Thoracic aorta (tissue), 2 donors: ENCODE results near the gene ASIC3. TPM values are rescaled to one million over a fixed set of nuclear protein-coding genes. Genes with fewer than 3 reads are reported as not detected.

Experiments used
- ATAC-seq: fragments of 150-250 bp; one replicate; pipeline ENCODE4 v1.8.0; 2017; ENCODE audit warnings: low read depth; ENCODE audit not compliant: insufficient number of reproducible peaks, low FRiP score
- DNase-seq: peaks from one replicate; pipeline ENCODE4 v3.0.0-alpha.2; 2020; ENCODE audit warnings: low spot score
- H3K27ac ChIP-seq, 2 donors: fragments of 200-600 bp; sonication (generic); 1 replicate in 1 of 2; 2 replicates in 1 of 2; pipeline ENCODE4 v1.5.1; 2016; ENCODE audit warnings: mild to moderate bottlenecking in 2 of 2, moderate library complexity in 2 of 2
- H3K27me3 ChIP-seq: fragments of 200-600 bp; sonication (generic); replicated peaks from 2 replicates; pipeline ENCODE4 v1.6.0; 2016; ENCODE audit warnings: mild to moderate bottlenecking; ENCODE audit not compliant: insufficient read depth
- H3K36me3 ChIP-seq: fragments of 200-600 bp; sonication (generic); one replicate; pipeline ENCODE4 v1.5.1; 2016
- H3K4me1 ChIP-seq, 2 donors: fragments of 200-600 bp; sonication (generic); 1 replicate in 1 of 2; 2 replicates in 1 of 2; pipeline versions ENCODE4 v1.5.1 to v1.6.0; 2016; ENCODE audit warnings: low read depth in 2 of 2, mild to moderate bottlenecking in 1 of 2; ENCODE audit not compliant: control insufficient read depth in 1 of 2
- H3K4me3 ChIP-seq: fragments of 200-600 bp; sonication (generic); 2 replicates; pipeline ENCODE4 v1.5.1; 2016; ENCODE audit warnings: mild to moderate bottlenecking
- H3K9me3 ChIP-seq: fragments of 200-600 bp; sonication (generic); 2 replicates; pipeline ENCODE4 v1.5.1; 2016
- total RNA-seq, 2 donors: library from RNA; depleted of rRNA; stranded (reverse); fragments of >200 nt; gene quantifications; one replicate each; pipeline versions ENCODE4 v1.1.0 to v1.2.3, GENCODE V29; 2016
- TF ChIP-seq, protein P1 (sequence below): fragments of 200-600 bp; sonication (generic); IDR thresholded peaks from one replicate; pipeline ENCODE4 v1.5.1; 2019; ENCODE audit warnings: antibody characterized with exemption

ASIC3 gene
- total RNA-seq, 2 donors from 2014 or later = 2.0 to 2.8 TPM

- TF ChIP-seq, protein P1, sequence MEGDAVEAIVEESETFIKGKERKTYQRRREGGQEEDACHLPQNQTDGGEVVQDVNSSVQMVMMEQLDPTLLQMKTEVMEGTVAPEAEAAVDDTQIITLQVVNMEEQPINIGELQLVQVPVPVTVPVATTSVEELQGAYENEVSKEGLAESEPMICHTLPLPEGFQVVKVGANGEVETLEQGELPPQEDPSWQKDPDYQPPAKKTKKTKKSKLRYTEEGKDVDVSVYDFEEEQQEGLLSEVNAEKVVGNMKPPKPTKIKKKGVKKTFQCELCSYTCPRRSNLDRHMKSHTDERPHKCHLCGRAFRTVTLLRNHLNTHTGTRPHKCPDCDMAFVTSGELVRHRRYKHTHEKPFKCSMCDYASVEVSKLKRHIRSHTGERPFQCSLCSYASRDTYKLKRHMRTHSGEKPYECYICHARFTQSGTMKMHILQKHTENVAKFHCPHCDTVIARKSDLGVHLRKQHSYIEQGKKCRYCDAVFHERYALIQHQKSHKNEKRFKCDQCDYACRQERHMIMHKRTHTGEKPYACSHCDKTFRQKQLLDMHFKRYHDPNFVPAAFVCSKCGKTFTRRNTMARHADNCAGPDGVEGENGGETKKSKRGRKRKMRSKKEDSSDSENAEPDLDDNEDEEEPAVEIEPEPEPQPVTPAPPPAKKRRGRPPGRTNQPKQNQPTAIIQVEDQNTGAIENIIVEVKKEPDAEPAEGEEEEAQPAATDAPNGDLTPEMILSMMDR = no peak
- DNase-seq (no peak), ATAC-seq (no peak)
- Histone ChIP-seq H3K27ac (no peak overlapping the region), H3K36me3 (peaks cover 10% of the 10 kb centered on the region), H3K4me3 (no peak overlapping the region), H3K4me1 (peaks cover 7 to 9% of the 10 kb centered on the region in 2 donors), H3K9me3 (no peaks in the 10 kb centered on the region), H3K27me3 (no peaks in the 10 kb centered on the region)
Observed at GRCh38 chr7:151031011-151031410, 17.3 kb upstream of the ASIC3 start.

- no peak for ATAC-seq
- TF ChIP-seq, protein P1 = no peak
- H3K27ac ChIP-seq = no peak overlapping the region
- H3K36me3 ChIP-seq = peaks cover 20% of the 10 kb centered on the region
- H3K4me1 ChIP-seq = peaks cover 5 to 7% of the 10 kb centered on the region in 2 donors
- no peak overlapping the region for H3K4me3 ChIP-seq
- H3K9me3 ChIP-seq = no peaks in the 10 kb centered on the region
- no peaks in the 10 kb centered on the region for H3K27me3 ChIP-seq
- no peak for DNase-seq
Observed at GRCh38 chr7:151032936-151033863, 15.1 kb upstream of the ASIC3 start.

DNA sequence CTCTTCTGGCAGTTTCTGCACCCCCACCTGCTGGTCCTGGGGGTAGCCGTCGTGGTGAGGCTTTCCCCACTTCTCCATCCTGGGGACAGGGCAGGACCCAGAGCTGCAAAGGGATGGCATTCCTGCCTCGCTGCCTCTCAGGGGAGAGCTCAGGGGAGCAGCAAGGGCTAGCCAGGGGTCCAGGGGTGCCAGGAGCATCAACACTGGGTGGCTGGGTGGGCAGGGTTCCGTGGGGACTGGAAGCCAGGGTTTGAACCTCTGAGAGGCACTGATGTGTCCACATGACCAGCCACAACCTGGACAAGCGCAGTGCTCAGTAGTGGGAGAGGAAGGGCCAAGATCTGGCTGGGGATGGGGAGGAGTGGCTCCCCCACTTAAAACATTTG lies 14.5 kb upstream of the ASIC3 start:
- Histone ChIP-seq H3K4me1 (peaks cover 9 to 11% of the 10 kb centered on the region in 2 donors), H3K4me3 (no peak overlapping the region), H3K9me3 (no peaks in the 10 kb centered on the region), H3K27ac (no peak overlapping the region), H3K36me3 (peaks cover 20% of the 10 kb centered on the region), H3K27me3 (no peaks in the 10 kb centered on the region)
- no peak for ATAC-seq
- no peak for DNase-seq
- TF ChIP-seq, protein P1 = no peak

GRCh38 chr7:151034312-151035025 lies 13.9 kb upstream of the ASIC3 start:
- H3K36me3 ChIP-seq = peaks cover 20% of the 10 kb centered on the region
- TF ChIP-seq, protein P1 = no peak

More at GRCh38 chr7:151034312-151035025, 13.9 kb upstream of the ASIC3 start:
- H3K27ac ChIP-seq = no peak overlapping the region
- H3K27me3 ChIP-seq = no peaks in the 10 kb centered on the region
- ATAC-seq = no peak
- no peak overlapping the region for H3K4me3 ChIP-seq
- DNase-seq = no peak
- no peaks in the 10 kb centered on the region for H3K9me3 ChIP-seq
- H3K4me1 ChIP-seq = peaks cover 11 to 12% of the 10 kb centered on the region in 2 donors
